GM19324 (cell line): ENCODE data around the gene PNPLA3.

Source experiments
- ATAC-seq: cut with Tn5 transposase; IDR thresholded peaks from one replicate; pipeline ENCODE4 v1.9.1; 2021; ENCODE audit warnings: mild to moderate bottlenecking, moderate library complexity; ENCODE audit not compliant: unreplicated experiment, low FRiP score

PNPLA3 gene

GRCh38 chr22:43921370-43921769, 2.2 kb upstream of the PNPLA3 start:
- no peak for ATAC-seq

GRCh38 chr22:43922123-43922522, 1.5 kb upstream of the PNPLA3 start:
- no peak for ATAC-seq

- no peak for ATAC-seq
Observed at GRCh38 chr22:43923191-43923590, 414 bp upstream of the PNPLA3 start.

GRCh38 chr22:43924877-43925276, 1.3 kb downstream of the PNPLA3 start:
- no peak for ATAC-seq

- no peak for ATAC-seq
Observed at GRCh38 chr22:43925433-43926348, 2.1 kb downstream of the PNPLA3 start.

- ATAC-seq, result no peak
Observed at GRCh38 chr22:43926349-43926710, 2.7 kb downstream of the PNPLA3 start.

GRCh38 chr22:43928468-43928867, 4.9 kb downstream of the PNPLA3 start:
- no peak for ATAC-seq

GRCh38 chr22:43928908-43929307, 5.3 kb downstream of the PNPLA3 start:
- no peak for ATAC-seq

- no peak for ATAC-seq
Observed at GRCh38 chr22:43931771-43932170, 8.2 kb downstream of the PNPLA3 start.

GRCh38 chr22:43941449-43941848, 17.8 kb downstream of the PNPLA3 start:
- no peak for ATAC-seq

GRCh38 chr22:43944670-43945430, 21.2 kb downstream of the PNPLA3 start:
- no peak for ATAC-seq

- ATAC-seq, result no peak
Observed at GRCh38 chr22:43945632-43946383, 22.2 kb downstream of the PNPLA3 start.

GRCh38 chr22:43946384-43946667, 22.7 kb downstream of the PNPLA3 start:
- ATAC-seq, result no peak

GRCh38 chr22:43948836-43949406, 25.3 kb downstream of the PNPLA3 start:
- no peak for ATAC-seq

GRCh38 chr22:43951391-43951790, 27.8 kb downstream of the PNPLA3 start:
- no peak for ATAC-seq

GRCh38 chr22:43951966-43952365, 28.4 kb downstream of the PNPLA3 start:
- ATAC-seq, result no peak

- ATAC-seq, result no peak
Observed at GRCh38 chr22:43953988-43954785, 30.6 kb downstream of the PNPLA3 start.

GRCh38 chr22:43955040-43955882, 31.7 kb downstream of the PNPLA3 start, which contains the start of gene SAMM50:
Gene SAMM50, plus strand, starts transcription at chr22:43955442. Its CDS starts 136 bp downstream, at chr22:43955578.
- peak; percentile 89 for ATAC-seq
